HG02623 (cell line): Measurements from ENCODE around the gene CGB7.
"Not testable (repeated sequence)": the region's sequence is repeated elsewhere in the genome, so short reads cannot be mapped to it uniquely, and the experiment has no call there.

Experiments used
- ATAC-seq: cut with Tn5 transposase; IDR thresholded peaks from one replicate; pipeline ENCODE4 v1.9.1; 2021; ENCODE audit warnings: moderate library complexity; ENCODE audit not compliant: unreplicated experiment

CGB7 gene

DNA sequence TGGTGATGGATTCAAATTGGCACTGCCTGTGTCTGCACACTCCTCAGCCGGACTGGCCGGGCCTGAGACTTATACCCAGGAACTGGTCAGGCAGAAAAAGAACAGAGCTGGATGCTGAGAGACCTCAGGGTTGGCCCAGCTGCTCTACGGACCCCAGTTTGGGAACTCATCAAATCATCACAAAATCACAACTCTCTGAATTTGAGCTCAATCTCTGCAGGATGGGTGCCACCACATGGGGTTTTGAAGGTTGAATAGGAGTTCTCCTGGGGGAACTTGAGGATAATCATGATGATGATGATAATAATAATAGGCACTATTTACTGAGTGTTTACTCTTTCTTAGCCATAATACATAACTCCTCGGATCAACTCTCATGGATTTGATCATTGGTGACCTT, 14.9 kb downstream of the CGB7 start:
- not testable (repeated sequence) for ATAC-seq

DNA sequence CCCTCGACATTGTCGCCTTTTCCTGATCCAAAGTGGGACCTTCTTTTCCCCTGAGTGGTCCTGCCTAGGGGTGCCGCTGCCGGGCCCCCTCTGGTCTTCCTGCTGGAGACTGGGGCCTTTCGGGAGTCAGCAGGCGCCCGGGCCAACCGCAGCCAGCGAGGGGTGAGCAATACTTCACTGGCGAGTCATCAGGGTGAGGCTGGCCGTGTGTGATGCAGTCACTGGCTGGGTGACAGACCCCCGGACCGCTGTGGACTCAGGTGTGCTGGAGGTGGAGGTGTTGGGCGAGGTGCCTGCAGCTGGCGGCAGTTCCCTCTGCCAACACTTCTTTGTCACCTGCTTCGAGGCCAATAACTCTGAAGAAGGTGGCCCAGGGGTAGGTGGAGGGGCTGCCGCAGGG, 15.4 kb downstream of the CGB7 start:
- no peak for ATAC-seq

DNA sequence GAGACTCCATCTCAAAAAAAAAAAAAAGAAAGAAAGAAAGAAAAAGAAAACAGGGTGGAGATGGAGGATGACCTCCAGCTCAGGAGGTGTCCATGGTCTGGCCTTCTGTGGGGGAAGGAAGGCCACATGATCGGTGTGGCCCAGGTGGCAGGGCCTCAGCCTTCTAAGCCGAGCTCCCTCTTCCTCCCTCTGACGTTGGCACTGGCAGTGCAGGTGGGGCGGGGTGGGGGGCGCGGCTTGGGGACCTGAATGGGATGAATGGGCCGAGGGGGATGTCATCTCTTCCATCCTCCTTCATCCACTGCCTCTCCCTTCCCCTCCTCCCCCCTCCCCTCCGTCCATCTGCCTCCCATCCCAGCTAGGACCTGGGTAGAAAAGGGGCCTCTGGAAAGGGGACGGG, 17.8 kb downstream of the CGB7 start:
- ATAC-seq: not testable (repeated sequence)

DNA sequence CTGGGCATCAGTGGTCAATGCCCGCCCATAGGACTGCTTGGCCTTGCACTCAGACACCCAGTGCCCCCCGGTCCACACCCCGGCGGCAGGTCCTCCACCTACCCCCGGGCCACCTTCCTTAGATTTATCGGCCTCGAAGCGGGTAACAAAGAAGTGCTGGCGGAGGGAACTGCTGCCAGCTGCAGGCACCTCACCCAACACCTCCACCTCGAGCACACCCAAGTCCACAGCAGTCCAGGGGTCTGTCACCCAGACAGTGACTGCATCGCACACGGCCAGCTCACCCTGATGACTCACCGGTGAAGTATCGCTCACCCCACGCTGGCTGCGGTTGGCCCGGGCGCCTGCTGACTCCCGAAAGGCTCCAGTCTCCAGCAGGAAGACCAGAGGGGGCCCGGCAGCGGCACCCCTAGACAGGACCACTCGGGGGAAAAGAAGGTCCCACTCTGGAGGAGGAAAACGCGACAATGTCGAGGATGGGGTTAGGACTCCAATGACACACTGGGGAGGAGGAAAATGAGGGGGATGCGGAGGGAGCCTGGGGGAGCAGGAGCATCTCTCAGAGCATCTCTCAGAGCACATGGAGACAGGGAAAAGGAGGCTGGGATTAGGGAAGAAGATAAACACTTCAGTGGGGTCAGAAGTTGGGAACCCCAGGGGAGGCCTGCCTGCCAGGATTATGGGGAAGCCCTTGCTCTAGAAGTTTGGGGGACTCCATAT, 18.8 kb downstream of the CGB7 start:
- not testable (repeated sequence) for ATAC-seq

DNA sequence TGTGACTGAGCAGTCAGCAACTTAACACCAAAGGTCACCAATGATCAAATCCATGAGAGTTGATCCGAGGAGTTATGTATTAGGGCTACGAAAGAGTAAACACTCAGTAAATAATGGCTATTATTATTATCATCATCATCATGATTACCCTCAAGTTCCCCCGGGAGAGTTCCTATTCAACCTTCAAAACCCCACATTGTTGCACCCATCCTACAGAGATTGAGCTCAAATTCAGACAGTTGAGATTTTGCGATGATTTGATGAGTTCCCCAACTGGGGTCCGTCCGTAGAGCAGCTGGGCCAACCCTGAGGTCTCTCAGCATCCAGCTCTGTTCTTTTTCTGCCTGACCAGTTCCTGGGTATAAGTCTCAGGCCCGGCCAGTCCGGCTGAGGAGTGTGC, 19.4 kb downstream of the CGB7 start:
- not testable (repeated sequence) for ATAC-seq

DNA sequence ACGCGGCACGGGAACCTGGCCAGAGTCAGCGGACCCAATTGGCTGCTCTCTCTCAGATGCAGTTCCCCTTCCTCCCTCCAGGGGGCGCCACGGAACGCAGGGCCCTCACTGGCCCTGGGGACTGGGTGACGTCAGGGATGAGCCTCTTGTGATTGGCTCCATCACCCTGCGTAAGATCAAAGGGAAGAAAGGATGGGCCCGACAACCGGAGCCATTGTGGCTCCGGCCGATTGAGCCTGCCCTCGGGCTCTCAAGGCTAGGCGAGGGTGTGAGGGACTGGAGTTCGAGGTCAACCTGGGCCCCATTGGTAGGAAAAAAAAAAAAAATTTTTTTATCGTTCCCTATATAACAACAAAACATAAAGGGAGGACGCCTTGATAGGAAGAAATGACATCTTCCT, 20.7 kb downstream of the CGB7 start, which contains the start of gene CGB1:
Gene CGB1, minus strand, starts transcription at position 81 of the 400 bp plus-strand sequence. CDS start 184 bp downstream, outside the sequence.
- not testable (repeated sequence) for ATAC-seq

DNA sequence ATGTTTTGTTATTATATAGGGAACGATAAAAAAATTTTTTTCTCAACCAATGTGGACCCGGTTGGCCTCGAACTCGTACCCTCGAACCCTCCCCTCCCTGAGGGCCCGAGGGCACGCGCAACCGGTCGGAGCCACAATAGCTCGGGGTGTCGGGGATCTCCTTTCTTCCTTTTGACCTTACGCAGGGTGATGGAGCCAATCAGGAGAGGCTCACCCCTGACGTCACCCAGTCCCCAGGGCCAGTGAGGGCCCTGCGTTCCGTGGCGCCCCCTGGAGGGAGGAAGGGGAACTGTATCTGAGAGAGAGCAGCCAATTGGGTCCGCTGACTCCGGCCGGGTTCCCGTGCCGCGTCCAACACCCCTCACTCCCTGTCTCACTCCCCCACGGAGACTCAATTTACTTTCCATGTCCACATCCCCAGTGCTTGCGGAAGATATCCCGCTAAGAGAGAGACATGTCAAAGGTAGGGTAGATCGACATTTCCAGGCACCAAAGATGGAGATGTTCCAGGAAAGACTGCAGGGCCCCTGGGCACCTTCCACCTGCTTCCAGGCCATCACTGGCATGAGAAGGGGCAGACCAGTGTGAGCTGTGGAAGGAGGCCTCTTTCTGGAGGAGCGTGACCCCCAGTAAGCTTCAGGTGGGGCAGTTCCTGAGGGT, 25.8 kb downstream of the CGB7 start, which contains the start of gene CGB2:
Gene CGB2, plus strand, starts transcription at position 249 of the 660 bp plus-strand sequence. Its CDS starts 206 bp downstream, at position 455.
- not testable (repeated sequence) for ATAC-seq

DNA sequence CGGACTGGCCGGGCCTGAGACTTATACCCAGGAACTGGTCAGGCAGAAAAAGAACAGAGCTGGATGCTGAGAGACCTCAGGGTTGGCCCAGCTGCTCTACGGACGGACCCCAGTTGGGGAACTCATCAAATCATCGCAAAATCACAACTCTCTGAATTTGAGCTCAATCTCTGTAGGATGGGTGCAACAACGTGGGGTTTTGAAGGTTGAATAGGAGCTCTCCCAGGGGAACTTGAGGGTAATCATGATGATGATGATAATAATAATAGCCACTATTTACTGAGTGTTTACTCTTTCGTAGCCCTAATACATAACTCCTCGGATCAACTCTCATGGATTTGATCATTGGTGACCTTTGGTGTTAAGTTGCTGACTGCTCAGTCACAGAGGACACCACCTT, 27.2 kb downstream of the CGB7 start:
- not testable (repeated sequence) for ATAC-seq

DNA sequence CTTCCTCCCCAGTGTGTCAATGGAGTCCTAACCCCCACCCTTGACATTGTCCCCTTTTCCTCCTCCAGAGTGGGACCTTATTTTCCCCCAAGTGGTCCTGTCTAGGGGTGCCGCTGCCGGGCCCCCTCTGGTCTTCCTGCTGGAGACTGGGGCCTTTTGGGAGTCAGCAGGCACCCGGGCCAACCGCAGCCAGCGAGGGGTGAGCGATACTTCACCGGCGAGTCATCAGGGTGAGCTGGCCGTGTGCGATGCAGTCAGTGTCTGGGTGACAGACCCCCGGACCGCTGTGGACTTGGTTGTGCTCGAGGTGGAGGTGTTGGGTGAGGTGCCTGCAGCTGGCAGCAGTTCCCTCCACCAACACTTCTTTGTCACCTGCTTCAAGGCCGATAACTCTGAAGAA, 27.8 kb downstream of the CGB7 start:
- ATAC-seq: not testable (repeated sequence)

DNA sequence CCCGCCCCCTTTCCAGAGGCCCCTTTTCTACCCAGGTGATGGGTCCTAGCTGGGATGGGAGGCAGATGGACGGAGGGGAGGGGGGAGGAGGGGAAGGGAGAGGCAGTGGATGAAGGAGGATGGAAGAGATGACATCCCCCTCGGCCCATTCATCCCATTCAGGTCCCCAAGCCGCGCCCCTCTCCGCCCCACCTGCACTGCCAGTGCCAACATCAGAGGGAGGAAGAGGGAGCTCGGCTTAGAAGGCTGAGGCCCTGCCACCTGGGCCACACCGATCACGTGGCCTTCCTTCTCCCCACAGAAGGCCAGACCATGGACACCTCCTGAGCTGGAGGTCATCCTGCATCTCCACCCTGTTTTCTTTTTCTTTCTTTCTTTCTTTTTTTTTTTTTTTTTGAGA, 28.9 kb downstream of the CGB7 start:
- ATAC-seq: not testable (repeated sequence)

DNA sequence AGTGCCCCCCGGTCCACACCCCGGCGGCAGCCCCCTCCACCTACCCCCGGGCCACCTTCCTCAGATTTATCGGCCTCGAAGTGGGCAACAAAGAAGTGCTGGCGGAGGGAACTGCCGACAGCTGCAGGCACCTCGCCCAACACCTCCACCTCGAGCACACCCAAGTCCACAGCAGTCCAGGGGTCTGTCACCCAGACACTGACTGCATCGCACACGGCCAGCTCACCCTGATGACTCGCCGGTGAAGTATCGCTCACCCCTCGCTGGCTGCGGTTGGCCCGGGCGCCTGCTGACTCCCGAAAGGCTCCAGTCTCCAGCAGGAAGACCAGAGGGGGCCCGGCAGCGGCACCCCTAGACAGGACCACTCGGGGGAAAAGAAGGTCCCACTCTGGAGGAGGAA, 31.9 kb downstream of the CGB7 start:
- ATAC-seq: not testable (repeated sequence)

DNA sequence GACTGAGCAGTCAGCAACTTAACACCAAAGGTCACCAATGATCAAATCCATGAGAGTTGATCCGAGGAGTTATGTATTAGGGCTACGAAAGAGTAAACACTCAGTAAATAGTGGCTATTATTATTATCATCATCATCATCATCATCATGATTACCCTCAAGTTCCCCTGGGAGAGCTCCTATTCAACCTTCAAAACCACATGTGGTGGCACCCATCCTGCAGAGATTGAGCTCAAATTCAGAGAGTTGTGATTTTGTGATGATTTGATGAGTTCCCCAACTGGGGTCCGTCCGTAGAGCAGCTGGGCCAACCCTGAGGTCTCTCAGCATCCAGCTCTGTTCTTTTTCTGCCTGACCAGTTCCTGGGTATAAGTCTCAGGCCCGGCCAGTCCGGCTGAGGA, 32.5 kb downstream of the CGB7 start:
- not testable (repeated sequence) for ATAC-seq

DNA sequence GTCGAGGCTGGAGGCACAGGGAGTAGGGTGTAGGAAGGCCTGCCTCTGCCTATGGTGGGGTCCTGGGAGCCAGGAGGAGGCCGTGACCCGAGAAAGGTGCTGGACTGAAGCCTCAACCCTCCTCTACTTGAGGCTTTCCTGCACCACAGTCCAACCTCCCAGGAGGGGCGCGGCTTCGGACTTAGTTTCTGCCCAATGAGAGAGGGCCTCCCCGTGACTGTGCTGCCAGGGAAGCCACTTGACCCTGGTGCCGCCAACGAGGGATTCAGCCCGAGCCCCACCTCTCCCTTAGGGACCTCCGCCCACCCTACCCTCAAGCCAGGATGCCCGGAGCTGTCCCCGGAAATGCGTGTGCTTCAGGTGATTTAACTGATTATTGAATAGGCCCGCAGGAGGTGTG, 33.3 kb downstream of the CGB7 start, which contains the start of gene CGB3:
Gene CGB3, minus strand, starts transcription at position 101 of the 400 bp plus-strand sequence. CDS start 362 bp downstream, outside the sequence.
- ATAC-seq: not testable (repeated sequence)

DNA sequence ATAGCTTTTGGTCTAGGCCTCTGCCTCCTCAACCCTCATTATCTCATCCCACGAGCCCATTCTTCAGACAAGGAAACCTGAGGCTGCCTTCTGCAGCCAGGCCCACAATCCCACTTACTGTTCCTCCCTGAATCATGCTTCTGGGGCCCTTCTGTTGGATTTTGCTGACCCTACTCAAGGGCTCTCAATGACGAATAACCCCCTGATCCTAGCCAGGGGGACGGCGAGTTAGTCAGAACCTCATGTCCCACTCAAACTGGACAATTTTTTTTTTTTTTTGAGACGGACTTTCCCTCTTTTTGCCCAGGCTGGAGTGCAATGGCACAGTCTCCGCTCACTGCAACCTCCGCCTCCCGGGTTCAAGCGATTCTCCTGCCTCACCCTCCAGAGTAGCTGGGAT, 35.4 kb downstream of the CGB7 start:
- ATAC-seq: no peak

DNA sequence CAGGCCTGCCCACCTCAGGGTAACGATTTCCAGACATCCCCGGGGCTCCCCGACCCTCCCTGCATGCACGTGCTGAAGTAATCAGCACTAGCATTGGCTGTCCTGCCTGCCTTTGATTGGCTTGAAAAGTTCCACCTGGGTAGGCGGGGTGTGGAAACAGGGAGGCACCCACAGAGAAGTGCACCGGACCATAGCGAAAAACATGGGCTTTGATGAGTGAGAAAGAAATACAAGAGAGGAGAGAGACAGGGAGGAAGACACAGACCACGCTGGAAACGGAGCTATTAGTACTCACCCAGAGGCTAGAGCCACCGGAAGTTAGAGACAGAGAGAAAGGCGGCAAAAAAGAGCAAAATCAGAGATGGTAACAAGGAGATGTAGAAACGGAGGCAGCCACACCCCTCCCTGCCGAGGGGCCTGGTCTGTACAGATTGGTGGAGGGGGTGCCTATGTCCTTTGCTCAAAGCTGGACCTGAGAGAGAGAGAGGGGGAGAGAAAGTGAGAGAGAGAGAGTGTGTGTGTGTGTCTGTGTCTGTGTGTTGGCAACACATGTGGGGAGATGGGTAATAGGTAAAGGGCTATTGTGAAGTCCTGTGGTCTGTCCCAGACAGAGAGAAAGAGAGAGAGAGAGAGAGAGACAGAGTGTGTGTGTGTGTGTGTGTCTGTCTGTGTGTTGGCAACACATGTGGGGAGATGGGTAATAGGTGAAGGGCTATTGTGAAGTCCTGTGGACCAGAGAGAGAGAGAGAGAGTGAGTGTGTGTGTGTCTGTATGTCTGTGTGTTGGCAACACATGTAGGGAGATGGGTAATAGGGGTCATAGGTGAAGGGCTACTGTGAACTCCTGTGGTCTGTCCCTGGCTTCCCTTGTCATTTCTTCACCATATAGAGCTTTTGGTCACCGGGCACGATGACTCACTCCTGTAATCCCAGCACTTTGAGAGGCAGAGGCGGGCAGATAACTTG, 36.3 kb downstream of the CGB7 start:
- no peak for ATAC-seq

DNA sequence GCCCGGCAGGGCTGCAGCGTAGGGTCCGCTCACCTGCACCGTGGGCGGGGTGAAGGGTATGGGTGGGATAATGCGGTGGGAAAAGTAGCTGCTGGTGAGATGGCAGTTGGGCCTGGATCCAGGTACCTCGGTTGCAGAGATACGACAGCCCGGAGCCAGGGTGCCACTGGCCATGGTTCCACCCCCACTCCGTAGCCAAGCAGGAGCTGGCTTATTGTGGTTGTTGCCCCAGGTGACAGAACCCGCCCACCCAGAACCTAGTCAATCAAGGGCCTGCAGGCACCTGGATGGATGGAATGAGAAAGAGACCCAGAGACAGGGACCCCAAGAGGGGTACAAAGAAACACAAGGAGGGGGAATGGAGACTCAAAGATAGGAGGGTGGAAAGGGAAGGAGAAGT, 37.2 kb downstream of the CGB7 start:
- ATAC-seq: no peak

DNA sequence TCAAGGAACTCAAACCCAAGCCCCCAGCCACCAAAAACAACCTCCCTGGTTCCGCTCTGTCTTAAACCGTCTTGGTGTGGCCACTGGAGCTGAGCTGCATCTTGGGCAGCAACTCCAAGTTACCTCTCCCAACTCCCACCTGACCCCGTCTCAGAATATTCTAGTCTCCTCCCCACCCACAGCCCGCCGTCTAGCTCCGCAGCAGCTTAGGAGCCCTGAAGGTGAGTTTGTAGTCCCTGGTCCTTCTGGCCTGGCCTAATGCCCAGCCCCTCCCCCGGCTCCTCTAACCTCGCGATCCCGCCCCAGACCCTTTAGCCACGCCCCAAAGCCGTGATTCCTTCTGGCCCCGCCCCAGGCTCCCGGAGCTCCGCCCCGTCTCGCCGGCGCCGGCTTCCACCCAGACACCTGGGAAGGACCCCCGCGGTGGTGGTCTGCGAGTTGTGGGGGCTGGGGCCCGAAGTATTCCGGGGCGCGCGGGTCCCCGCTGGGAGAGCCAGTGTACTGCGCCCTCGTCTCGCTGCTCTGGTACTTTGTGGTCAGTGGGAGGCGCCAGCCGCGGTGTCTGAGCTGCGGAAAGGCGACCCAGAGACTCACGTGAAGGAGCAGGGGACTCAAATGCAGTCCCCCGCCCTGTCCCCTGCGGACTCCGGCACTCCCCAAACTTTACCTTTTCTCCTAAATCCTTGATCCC, 38.2 kb downstream of the CGB7 start:
- no peak for ATAC-seq

DNA sequence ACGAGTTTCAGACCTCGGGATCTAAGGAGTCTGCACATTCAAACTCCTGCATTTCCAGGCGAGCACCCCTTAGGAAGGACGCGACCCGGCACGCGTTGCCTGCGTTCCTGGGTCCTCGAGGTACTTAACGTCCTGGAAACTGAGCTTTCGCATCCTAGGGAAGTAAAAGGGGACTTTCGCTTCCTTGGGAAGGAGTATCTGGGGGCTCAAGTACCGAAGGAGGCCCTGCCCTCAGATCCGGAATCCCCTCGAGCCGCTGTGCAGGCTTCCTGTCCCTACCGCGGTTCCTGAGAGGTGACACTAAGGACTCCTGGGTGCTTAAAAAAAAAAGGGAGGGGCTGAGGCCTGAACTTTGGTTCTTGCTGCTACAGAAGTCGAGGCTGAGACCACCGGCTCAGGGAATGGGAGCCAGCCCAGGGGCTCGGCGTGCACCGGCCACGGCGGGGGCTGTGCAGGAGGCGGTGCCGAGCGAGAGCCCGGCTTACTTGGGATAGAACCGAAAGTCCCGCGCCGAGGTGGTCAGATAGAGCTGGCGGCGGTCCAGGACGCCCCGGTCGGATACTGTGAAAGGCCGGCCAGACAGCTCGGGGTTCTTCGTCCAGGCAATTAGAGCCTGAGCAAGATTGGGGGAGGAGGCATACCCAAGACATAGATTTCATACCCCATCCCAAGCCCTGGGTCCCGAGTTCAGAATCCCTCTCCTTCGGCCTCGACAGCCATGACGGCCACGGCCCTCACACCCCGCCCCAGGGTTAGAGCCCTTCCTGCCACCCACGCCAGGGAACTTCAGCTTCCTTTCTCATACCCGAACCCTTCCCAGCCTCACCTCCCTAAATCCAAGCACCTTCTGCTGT, 38.9 kb downstream of the CGB7 start:
- ATAC-seq: not testable (repeated sequence)

DNA sequence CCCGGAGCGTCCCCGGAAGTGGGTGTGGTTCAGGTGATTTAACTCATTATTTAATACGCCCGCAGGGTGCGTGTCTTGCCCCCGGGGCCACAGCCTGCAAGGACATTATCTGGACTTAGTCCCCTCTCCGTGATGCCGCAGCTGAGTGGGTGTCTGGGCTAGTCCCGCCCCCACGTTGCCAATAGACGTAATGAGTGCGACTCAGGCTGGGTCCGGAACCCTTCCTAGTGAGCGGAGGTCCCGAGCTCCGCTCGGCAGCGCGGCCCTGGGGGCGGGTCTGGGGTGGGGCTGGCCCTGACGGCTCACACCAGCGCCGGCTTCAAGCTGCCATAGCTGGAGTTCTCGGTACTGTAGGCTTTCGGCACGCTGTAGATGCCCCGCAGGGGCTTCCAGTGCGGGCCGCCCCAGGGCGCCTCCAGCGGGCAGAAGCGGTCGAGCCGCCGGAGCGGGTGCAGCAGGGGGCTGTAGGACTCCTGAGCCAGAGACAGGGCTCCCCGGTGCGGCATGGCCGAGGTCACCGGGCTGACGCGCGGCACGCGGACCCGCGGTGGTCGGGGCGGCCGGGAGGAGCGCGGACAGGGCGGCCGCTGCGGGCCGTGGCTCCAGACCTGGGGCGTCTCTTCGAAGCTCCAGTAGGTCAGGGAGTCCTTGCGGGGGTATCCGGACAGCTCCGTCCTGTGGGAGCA, 39.7 kb downstream of the CGB7 start:
- ATAC-seq: peak; percentile 52
